Measurements from ENCODE around the gene ANO3. TPM values are rescaled to one million over a fixed set of nuclear protein-coding genes. Genes with fewer than 3 reads are reported as not detected.

The ANO3 gene
- total RNA-seq, 2 experiments from 2014 or later: not detected

DNA sequence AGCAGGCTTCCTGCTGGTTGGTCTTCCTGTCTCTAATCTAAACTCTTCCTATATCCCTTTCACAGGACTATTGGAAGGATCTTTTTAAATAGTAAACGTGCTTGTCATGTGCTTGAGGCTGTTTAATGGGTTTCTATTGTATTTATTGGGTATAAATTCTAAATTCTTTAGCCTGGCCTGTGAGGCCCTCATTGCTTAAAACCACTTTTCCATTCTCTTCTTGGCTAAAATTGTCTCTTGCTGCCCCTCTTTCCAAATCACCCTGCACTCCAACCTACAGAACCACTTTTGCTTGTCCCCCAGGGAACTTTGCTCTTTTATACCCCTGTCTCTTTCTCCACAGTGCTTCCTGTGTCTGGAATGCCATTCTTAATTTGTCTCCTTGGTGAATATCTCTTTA lies 286.5 kb downstream of the ANO3 start:
- ChIA-PET CTCF (no interaction called here), POLR2A (no interaction called here)
- no peaks in the 10 kb centered on the region for H3K4me1 Mint-ChIP-seq (ENCODE audit: low read depth)
- DNase-seq (no peak), ATAC-seq (no peak)
- H3K9me3 Mint-ChIP-seq: peaks cover 3% of the 10 kb centered on the region
- no peaks in the 10 kb centered on the region for H3K27me3 Mint-ChIP-seq
- no peaks in the 10 kb centered on the region for H3K36me3 Mint-ChIP-seq (ENCODE audit: low read depth)
- no peak overlapping the region for H3K4me3 Mint-ChIP-seq
- intact Hi-C loops (cut with micrococcal nuclease): no loop called here
- TF ChIP-seq, protein P1, sequence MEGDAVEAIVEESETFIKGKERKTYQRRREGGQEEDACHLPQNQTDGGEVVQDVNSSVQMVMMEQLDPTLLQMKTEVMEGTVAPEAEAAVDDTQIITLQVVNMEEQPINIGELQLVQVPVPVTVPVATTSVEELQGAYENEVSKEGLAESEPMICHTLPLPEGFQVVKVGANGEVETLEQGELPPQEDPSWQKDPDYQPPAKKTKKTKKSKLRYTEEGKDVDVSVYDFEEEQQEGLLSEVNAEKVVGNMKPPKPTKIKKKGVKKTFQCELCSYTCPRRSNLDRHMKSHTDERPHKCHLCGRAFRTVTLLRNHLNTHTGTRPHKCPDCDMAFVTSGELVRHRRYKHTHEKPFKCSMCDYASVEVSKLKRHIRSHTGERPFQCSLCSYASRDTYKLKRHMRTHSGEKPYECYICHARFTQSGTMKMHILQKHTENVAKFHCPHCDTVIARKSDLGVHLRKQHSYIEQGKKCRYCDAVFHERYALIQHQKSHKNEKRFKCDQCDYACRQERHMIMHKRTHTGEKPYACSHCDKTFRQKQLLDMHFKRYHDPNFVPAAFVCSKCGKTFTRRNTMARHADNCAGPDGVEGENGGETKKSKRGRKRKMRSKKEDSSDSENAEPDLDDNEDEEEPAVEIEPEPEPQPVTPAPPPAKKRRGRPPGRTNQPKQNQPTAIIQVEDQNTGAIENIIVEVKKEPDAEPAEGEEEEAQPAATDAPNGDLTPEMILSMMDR (IDR thresholded peaks at IDR 0.05): no peak
- H3K27ac Mint-ChIP-seq: no peak overlapping the region

DNA sequence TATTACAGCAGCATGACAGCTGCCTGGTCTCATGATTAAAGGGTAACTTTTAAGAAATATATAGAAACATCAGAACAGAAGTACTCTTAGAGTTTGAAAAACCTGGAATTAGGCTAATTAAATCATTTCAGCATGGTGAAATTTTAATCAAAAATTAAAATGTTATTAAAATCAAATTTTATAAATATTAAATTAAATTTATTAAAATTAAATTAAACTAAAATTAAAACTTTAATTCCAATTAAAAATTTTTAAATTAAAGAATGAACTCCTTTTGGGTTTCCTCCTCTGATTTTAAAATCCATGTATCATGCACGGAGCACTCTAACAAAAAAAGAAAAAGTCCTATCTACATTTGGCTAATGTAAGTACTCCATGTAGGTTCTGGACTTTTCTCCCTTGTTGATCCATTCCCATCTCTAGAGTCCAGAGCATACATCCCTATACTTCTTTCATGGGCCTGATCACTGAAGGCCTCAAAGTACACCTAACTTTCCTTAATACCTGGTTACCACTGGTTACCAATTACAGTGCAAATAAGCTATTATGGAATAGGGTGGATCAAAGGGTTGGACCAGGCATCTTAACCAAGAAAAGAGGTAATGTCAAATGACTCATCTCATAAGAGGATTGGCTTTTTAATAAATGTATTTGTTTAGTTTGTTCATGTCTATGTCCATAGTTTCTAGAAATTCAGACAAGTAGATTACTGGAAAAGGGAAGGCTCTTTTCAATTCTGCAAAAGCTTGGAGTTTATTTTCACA lies 288.5 kb downstream of the ANO3 start:
- H3K4me3 Mint-ChIP-seq: no peak overlapping the region
- POLR2A ChIA-PET: no interaction called here
- TF ChIP-seq, protein P1 (IDR thresholded peaks at IDR 0.05): no peak

DNA sequence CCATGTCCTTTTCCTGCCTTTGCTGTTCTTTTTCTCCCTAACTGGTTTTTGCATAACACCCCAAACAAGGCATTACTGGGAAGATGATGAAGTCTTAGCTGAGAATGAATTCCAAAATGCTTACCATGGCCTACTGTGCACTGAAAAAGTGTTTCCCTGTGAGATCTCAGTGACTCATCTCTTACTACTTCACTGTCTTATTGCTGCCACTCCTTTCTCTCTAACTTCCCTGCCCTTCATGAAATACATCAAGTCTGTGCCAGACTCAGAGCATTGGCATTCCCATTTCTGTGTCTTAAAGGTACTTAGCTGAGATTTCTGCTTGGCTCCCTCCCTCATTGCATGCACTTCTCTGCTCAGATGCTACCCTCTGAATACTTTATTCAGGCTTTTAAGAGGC lies 289.2 kb downstream of the ANO3 start:
- no peaks in the 10 kb centered on the region for H3K4me1 Mint-ChIP-seq (ENCODE audit: low read depth)
- DNase-seq: no peak
- TF ChIP-seq, protein P1 (IDR thresholded peaks at IDR 0.05): no peak
- ChIA-PET POLR2A (no interaction called here), CTCF (no interaction called here)
- no peak overlapping the region for H3K4me3 Mint-ChIP-seq
- no peak overlapping the region for H3K27ac Mint-ChIP-seq
- H3K9me3 Mint-ChIP-seq: peaks cover 5% of the 10 kb centered on the region
- no peaks in the 10 kb centered on the region for H3K36me3 Mint-ChIP-seq (ENCODE audit: low read depth)
- ATAC-seq: no peak
- intact Hi-C loops (cut with micrococcal nuclease): no loop called here
- no peaks in the 10 kb centered on the region for H3K27me3 Mint-ChIP-seq

More for the DNA sequence above, 288.5 kb downstream of the ANO3 start:
- no peak for DNase-seq
- no peaks in the 10 kb centered on the region for H3K36me3 Mint-ChIP-seq (ENCODE audit: low read depth)
- CTCF ChIA-PET: no interaction called here
- no peak overlapping the region for H3K27ac Mint-ChIP-seq
- intact Hi-C loops (cut with micrococcal nuclease): no loop called here
- ATAC-seq: no peak
- no peaks in the 10 kb centered on the region for H3K4me1 Mint-ChIP-seq (ENCODE audit: low read depth)
- no peaks in the 10 kb centered on the region for H3K27me3 Mint-ChIP-seq
- H3K9me3 Mint-ChIP-seq: peaks cover 5% of the 10 kb centered on the region

DNA sequence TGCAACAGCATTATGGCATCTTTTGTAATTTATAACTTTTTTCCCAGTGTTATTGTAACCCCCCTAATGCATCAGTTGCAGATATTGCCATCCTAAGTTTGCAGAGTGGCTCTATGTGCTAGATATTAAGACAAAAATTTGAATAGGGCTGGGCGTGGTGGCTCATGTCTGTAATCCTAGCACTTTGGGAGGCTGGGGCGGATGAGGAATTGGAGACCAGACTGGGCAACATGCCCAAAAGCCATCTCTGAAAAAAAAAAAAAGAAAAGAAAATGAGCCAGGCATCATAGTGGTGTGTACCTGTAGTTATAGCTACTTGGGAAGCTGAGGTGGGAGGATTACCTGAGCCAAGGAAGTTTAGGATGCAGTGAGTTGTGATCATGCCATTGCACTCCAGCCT lies 290.3 kb downstream of the ANO3 start:
- Mint-ChIP-seq H3K9me3 (peaks cover 5% of the 10 kb centered on the region), H3K27ac (no peak overlapping the region), H3K4me1 (ENCODE audit: low read depth) (no peaks in the 10 kb centered on the region), H3K36me3 (ENCODE audit: low read depth) (no peaks in the 10 kb centered on the region), H3K27me3 (no peaks in the 10 kb centered on the region), H3K4me3 (no peak overlapping the region)
- no peak for DNase-seq
- ATAC-seq: no peak
- TF ChIP-seq, protein P1 (IDR thresholded peaks at IDR 0.05): no peak
- ChIA-PET POLR2A (no interaction called here), CTCF (no interaction called here)
- intact Hi-C loops (cut with micrococcal nuclease): no loop called here

DNA sequence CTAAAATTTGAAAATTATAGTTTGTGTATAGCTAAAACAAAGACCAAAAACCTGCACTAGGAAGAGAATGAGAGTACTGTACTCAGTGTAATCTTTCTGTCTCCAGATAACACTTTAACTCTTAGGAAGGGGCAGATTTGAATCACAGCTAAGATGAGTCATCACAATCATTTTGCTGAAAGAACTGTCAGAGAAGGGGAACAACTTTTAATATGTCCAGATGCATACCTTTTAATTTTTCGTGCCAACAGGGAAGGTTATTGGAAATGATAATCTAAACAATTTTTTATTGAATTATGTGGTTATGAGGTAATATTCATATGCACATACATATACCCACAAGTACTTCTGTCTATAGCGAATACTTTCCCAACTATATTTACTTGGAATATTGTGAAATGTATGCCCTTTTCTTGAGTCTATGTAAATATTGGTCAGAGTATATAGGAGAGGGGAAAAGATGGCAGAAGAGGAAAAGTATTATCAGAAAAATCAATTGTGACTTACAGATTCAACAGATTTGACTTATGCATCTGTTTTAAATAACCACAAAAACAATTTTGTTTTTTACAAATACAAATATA lies 291.2 kb downstream of the ANO3 start:
- Mint-ChIP-seq H3K27ac (no peak overlapping the region), H3K4me3 (no peak overlapping the region), H3K4me1 (ENCODE audit: low read depth) (no peaks in the 10 kb centered on the region), H3K9me3 (peaks cover 5% of the 10 kb centered on the region), H3K27me3 (no peaks in the 10 kb centered on the region), H3K36me3 (ENCODE audit: low read depth) (no peaks in the 10 kb centered on the region)
- CTCF ChIA-PET: no interaction called here
- DNase-seq (no peak), ATAC-seq (no peak)
- intact Hi-C loops (cut with micrococcal nuclease): no loop called here
- POLR2A ChIA-PET: interaction anchor here (0.8 kb wide), 1 partner anchor 43 kb away, joined by 3 read pairs; no protein-coding TSS in a partner anchor
- TF ChIP-seq, protein P1 (IDR thresholded peaks at IDR 0.05): no peak
